SK-N-SH (cell line): Measurements from ENCODE around the gene DOCK3. TPM values are rescaled to one million over a fixed set of nuclear protein-coding genes. Genes with fewer than 3 reads are reported as not detected.

ENCODE experiments used
- CTCF ChIA-PET: fragments of 300-600, 350-600 bp; formaldehyde crosslinking; extraction: SDS; loops from one replicate; lab custom pipeline; 2021; lab: Yijun Ruan, JAX
- POLR2A ChIA-PET: fragments of 350-600 bp; sonication (Branson Sonifier 250); formaldehyde crosslinking; extraction: SDS; loops from one replicate; lab custom pipeline; 2020; ENCODE audit warnings: antibody characterized with exemption, inconsistent platforms; lab: Yijun Ruan, JAX
- DNase-seq: peaks from one replicate; pipeline ENCODE4 v3.0.0; 2012
- H2AFZ ChIP-seq: fragments of 200-600 bp; sonication (generic); 2 replicates; pipeline ENCODE4 v1.8.1; 2016; ENCODE audit warnings: antibody characterized with exemption, mild to moderate bottlenecking, low read depth
- H3F3A ChIP-seq: fragments of 200-600 bp; sonication (generic); replicated peaks from 2 replicates; pipeline ENCODE3; 2016; ENCODE audit warnings: antibody characterized with exemption, mild to moderate bottlenecking; ENCODE audit not compliant: insufficient read depth
- H3K27ac ChIP-seq, 2 experiments: fragments of 200-500 bp in 1 of 2; fragments of 200-600 bp in 1 of 2; sonication (Bioruptor generic) in 1 of 2; sonication (generic), shearing (Covaris generic) in 1 of 2; 2 replicates each; pipeline versions ENCODE4 v1.5.1 to v1.6.1; 2014 to 2016; ENCODE audit warnings: low read depth in 2 of 2, inconsistent platforms in 1 of 2, low read length in 1 of 2, mild to moderate bottlenecking in 1 of 2, mixed read lengths in 1 of 2
- H3K27me3 ChIP-seq: fragments of 200-600 bp; sonication (generic), shearing (Covaris generic); 2 replicates; pipeline ENCODE4 v1.6.1; 2016; ENCODE audit warnings: mixed run types; ENCODE audit not compliant: insufficient read depth
- H3K36me3 ChIP-seq, 2 experiments: fragments of 200-500 bp in 1 of 2; fragments of 200-600 bp in 1 of 2; sonication (Bioruptor generic) in 1 of 2; sonication (generic) in 1 of 2; replicated peaks in 1 of 2; 2 replicates each; pipeline versions ENCODE3 to v1.5.1; 2014 to 2016; ENCODE audit warnings: low read length in 1 of 2, mild to moderate bottlenecking in 1 of 2; ENCODE audit not compliant: insufficient read depth in 2 of 2, control insufficient read depth in 1 of 2
- H3K4me1 ChIP-seq, 2 experiments: fragments of 200-500 bp in 1 of 2; fragments of 200-600 bp in 1 of 2; sonication (Bioruptor generic) in 1 of 2; sonication (generic), shearing (Covaris generic) in 1 of 2; 2 replicates each; pipeline versions ENCODE4 v1.5.1 to v1.6.1; 2014 to 2016; ENCODE audit warnings: low read depth in 1 of 2, low read length in 1 of 2, mixed run types in 1 of 2; ENCODE audit not compliant: insufficient read depth in 2 of 2, control insufficient read depth in 1 of 2
- H3K4me2 ChIP-seq: fragments of 200-600 bp; sonication (generic), shearing (Covaris generic); 2 replicates; pipeline ENCODE4 v1.6.1; 2017; ENCODE audit warnings: mixed run types
- H3K4me3 ChIP-seq, 2 experiments: fragments of 200-500 bp in 1 of 2; fragments of 200-600 bp in 1 of 2; sonication (Bioruptor generic) in 1 of 2; sonication (generic), shearing (Covaris generic) in 1 of 2; 2 replicates each; pipeline versions ENCODE4 v1.5.1 to v1.8.1; 2014 to 2016; ENCODE audit warnings: low read depth in 2 of 2, inconsistent platforms in 1 of 2, low read length in 1 of 2, mild to moderate bottlenecking in 1 of 2, mixed read lengths in 1 of 2, moderate library complexity in 1 of 2
- H3K79me2 ChIP-seq: fragments of 200-600 bp; sonication (generic); 2 replicates; pipeline ENCODE4 v1.8.1; 2017; ENCODE audit warnings: mild to moderate bottlenecking; ENCODE audit not compliant: insufficient read depth
- H3K9ac ChIP-seq: fragments of 200-600 bp; sonication (generic); 2 replicates; pipeline ENCODE4 v1.6.1; 2017; ENCODE audit warnings: mixed run types
- H3K9me2 ChIP-seq: fragments of 200-600 bp; sonication (generic); 2 replicates; pipeline ENCODE4 v1.6.1; 2017; ENCODE audit warnings: mixed run types
- H3K9me3 ChIP-seq: fragments of 200-600 bp; sonication (generic); 2 replicates; pipeline ENCODE4 v1.6.1; 2017; ENCODE audit warnings: mixed run types, mild to moderate bottlenecking, moderate library complexity
- H4K20me1 ChIP-seq: fragments of 200-600 bp; sonication (generic); 2 replicates; pipeline ENCODE4 v1.6.1; 2017; ENCODE audit warnings: mild to moderate bottlenecking, mixed run types; ENCODE audit not compliant: insufficient read depth
- CHD2 ChIP-seq: fragments of 150-350 bp; IDR thresholded peaks from 2 replicates; pipeline ENCODE4 v1.6.1; 2018; ENCODE audit warnings: low read length; ENCODE audit not compliant: partially characterized antibody
- EZH2phosphoT487 ChIP-seq: fragments of 200-600 bp; sonication (generic); IDR thresholded peaks from 2 replicates; pipeline ENCODE4 v1.6.1; 2017; ENCODE audit warnings: low read depth, mixed run types, mild to moderate bottlenecking, antibody characterized with exemption, moderate library complexity, borderline replicate concordance
- FOXJ3 ChIP-seq: sonication (generic); formaldehyde crosslinking; IDR thresholded peaks from 2 replicates; pipeline ENCODE4 v1.5.1; 2020; ENCODE audit warnings: mild to moderate bottlenecking, missing genetic modification reagents
- FOXM1 ChIP-seq: IDR thresholded peaks from 2 replicates; pipeline ENCODE4 v1.4.0; 2012; ENCODE audit warnings: low read depth, mild to moderate bottlenecking
- GABPA ChIP-seq: IDR thresholded peaks from 2 replicates; pipeline ENCODE4 v1.4.0; 2012; ENCODE audit warnings: low read depth, mild to moderate bottlenecking
- GATA2 ChIP-seq: sonication (generic); formaldehyde crosslinking; IDR thresholded peaks from 2 replicates; pipeline ENCODE4 v1.5.0; 2020; ENCODE audit warnings: mild to moderate bottlenecking, missing genetic modification reagents
- JUND ChIP-seq: IDR thresholded peaks from 2 replicates; pipeline ENCODE4 v1.4.0; 2012
- MEF2A ChIP-seq: IDR thresholded peaks from 2 replicates; pipeline ENCODE4 v1.4.0; 2012; ENCODE audit warnings: low read depth, borderline replicate concordance
- MXI1 ChIP-seq: IDR thresholded peaks from 2 replicates; pipeline ENCODE4 v1.6.1; 2012; ENCODE audit warnings: mild to moderate bottlenecking, low read depth, low read length, improper control_type of control experiment
- NRF1 ChIP-seq: IDR thresholded peaks from 2 replicates; pipeline ENCODE4 v1.6.1; 2012; ENCODE audit warnings: low read depth, mild to moderate bottlenecking, low read length
- RAD21 ChIP-seq: IDR thresholded peaks from 2 replicates; pipeline ENCODE4 v1.6.1; 2012; ENCODE audit warnings: mild to moderate bottlenecking, low read length
- SIN3A ChIP-seq: IDR thresholded peaks from 2 replicates; pipeline ENCODE4 v1.6.1; 2012; ENCODE audit warnings: low read depth, mild to moderate bottlenecking, low read length, moderate library complexity, borderline replicate concordance
- TAF1 ChIP-seq: IDR thresholded peaks from 2 replicates; pipeline ENCODE4 v1.6.1; 2012; ENCODE audit warnings: low read depth, mild to moderate bottlenecking, low read length, moderate library complexity, borderline replicate concordance
- TCF12 ChIP-seq: IDR thresholded peaks from 2 replicates; pipeline ENCODE4 v1.4.0; 2012
- TEAD4 ChIP-seq: IDR thresholded peaks from 2 replicates; pipeline ENCODE4 v1.4.0; 2012; ENCODE audit warnings: mild to moderate bottlenecking, borderline replicate concordance; ENCODE audit not compliant: insufficient read depth
- YY1 ChIP-seq: IDR thresholded peaks from 2 replicates; pipeline ENCODE4 v1.4.0; 2012; ENCODE audit warnings: low read depth, mild to moderate bottlenecking
- WGBS: methylation state at CpG from one replicate; pipeline ENCODE4 v1.1.6; 2017; ENCODE audit warnings: low lambda C conversion rate; 5-methylcytosine and 5-hydroxymethylcytosine counted together
- polyA plus RNA-seq, 3 experiments: library from polyadenylated mRNA; depleted of rRNA; stranded (reverse); fragments of >200 nt; gene quantifications; 2 replicates each; pipeline ENCODE4 v1.2.3, GENCODE V29; 2012
- TF ChIP-seq, protein P1 (sequence below): fragments of 200-600 bp; sonication (generic); IDR thresholded peaks from 2 replicates; pipeline ENCODE4 v1.6.1; 2017; ENCODE audit warnings: antibody characterized with exemption, mild to moderate bottlenecking, moderate library complexity
- TF ChIP-seq, protein P2 (sequence below): fragments of 150-350 bp; IDR thresholded peaks from 2 replicates; pipeline ENCODE4 v1.6.1; 2017; ENCODE audit warnings: antibody characterized with exemption, low read length, low read depth, borderline replicate concordance
- TF ChIP-seq, protein P3 (sequence below): fragments of 150-350 bp; IDR thresholded peaks from 2 replicates; pipeline ENCODE4 v1.6.1; 2016; ENCODE audit warnings: mild to moderate bottlenecking, low read depth, low read length
- TF ChIP-seq, protein P4 (sequence below): IDR thresholded peaks from 2 replicates; pipeline ENCODE4 v1.4.0; 2012; ENCODE audit warnings: low read depth, borderline replicate concordance
- TF ChIP-seq, protein P5 (sequence below): IDR thresholded peaks from 2 replicates; pipeline ENCODE4 v1.4.0; 2012; ENCODE audit warnings: low read depth
- TF ChIP-seq, protein P6 (sequence below): IDR thresholded peaks from 2 replicates; pipeline ENCODE4 v1.4.0; 2012; ENCODE audit warnings: low read depth, borderline replicate concordance

DOCK3 gene
- polyA plus RNA-seq, 1 of the 3 experiments (the other 2 are of a cell fraction), result 0.05 TPM

DNA sequence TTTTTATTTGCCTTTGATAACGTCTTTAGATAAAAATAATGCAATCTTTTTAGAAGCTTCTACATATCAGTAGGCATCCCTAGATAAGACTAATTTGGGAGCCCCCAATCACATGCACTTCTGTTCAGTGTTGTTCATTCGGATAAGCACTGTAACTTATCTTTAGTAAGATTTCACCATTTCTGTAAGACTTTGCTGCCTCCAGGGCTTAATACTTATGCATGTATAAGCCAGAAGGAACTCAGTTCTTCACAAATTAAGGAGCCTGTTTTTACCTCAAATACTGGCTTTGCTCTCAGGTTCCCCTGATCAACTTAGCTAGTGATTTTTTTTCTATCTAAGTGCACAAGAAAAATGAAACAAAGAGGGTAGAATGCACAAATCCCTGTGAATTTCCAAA lies 20.3 kb downstream of the DOCK3 start:
- H3K79me2 ChIP-seq, result no peaks in the 10 kb centered on the region
- H3K4me1 ChIP-seq, result no peaks in the 10 kb centered on the region
- H4K20me1 ChIP-seq, result no peaks in the 10 kb centered on the region
- 4% methylated on average over 2 of the region's 2 CpGs for WGBS
- no peak overlapping the region for H3K9ac ChIP-seq
- TF ChIP-seq, protein P1, sequence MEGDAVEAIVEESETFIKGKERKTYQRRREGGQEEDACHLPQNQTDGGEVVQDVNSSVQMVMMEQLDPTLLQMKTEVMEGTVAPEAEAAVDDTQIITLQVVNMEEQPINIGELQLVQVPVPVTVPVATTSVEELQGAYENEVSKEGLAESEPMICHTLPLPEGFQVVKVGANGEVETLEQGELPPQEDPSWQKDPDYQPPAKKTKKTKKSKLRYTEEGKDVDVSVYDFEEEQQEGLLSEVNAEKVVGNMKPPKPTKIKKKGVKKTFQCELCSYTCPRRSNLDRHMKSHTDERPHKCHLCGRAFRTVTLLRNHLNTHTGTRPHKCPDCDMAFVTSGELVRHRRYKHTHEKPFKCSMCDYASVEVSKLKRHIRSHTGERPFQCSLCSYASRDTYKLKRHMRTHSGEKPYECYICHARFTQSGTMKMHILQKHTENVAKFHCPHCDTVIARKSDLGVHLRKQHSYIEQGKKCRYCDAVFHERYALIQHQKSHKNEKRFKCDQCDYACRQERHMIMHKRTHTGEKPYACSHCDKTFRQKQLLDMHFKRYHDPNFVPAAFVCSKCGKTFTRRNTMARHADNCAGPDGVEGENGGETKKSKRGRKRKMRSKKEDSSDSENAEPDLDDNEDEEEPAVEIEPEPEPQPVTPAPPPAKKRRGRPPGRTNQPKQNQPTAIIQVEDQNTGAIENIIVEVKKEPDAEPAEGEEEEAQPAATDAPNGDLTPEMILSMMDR, result no peak
- TF ChIP-seq TEAD4, result no peak
- TF ChIP-seq, protein P2, sequence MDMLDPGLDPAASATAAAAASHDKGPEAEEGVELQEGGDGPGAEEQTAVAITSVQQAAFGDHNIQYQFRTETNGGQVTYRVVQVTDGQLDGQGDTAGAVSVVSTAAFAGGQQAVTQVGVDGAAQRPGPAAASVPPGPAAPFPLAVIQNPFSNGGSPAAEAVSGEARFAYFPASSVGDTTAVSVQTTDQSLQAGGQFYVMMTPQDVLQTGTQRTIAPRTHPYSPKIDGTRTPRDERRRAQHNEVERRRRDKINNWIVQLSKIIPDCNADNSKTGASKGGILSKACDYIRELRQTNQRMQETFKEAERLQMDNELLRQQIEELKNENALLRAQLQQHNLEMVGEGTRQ, result no peak
- TF ChIP-seq TAF1, result no peak
- TF ChIP-seq YY1, result no peak
- no peak for TF ChIP-seq GABPA
- TF ChIP-seq EZH2phosphoT487, result no peak
- no peak for TF ChIP-seq NRF1
- TF ChIP-seq TCF12, result no peak
- TF ChIP-seq CHD2, result no peak
- no peak for TF ChIP-seq FOXM1
- TF ChIP-seq GATA2 (CRISPR knock-in tag), result no peak
- TF ChIP-seq MEF2A, result no peak
- no peak for TF ChIP-seq MXI1
- ChIA-PET POLR2A (no interaction called here), CTCF (interaction anchor here (1.4 to 1.5 kb wide), 2 partner anchors 20 to 79 kb away, joined by 5 read pairs; partner anchors contain the start of gene DOCK3)
- H2AFZ ChIP-seq, result no peak overlapping the region
- H3F3A ChIP-seq, result no peaks in the 10 kb centered on the region
- no peaks in the 10 kb centered on the region; the same call in 1 of the 2 replicates for H3K9me3 ChIP-seq
- H3K4me3 ChIP-seq, result no peak overlapping the region
- H3K4me2 ChIP-seq, result no peak overlapping the region
- no peaks in the 10 kb centered on the region; the same call in 1 of the 2 replicates for H3K27me3 ChIP-seq
- no peaks in the 10 kb centered on the region for H3K36me3 ChIP-seq
- no peak for DNase-seq
- no peaks in the 10 kb centered on the region for H3K9me2 ChIP-seq
- no peak overlapping the region for H3K27ac ChIP-seq

DNA sequence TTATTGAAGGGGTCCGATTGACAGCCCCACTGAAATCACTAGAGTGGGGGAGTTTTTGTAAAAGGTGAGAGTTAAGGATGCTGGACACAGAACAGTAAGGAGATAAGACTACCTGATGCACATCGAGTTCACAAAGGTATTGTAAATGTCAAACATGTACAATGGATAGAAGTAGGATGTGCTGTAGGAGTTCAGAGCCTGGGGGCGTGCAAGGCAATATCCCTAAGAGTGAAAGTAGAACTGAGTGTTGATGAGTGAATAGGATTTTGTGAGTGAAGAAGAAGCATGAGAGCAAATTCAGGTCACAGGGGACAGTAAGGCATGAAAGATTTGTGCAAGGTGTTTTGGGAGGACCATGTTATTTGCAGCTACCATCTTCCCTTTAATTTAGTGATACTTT lies 21.5 kb downstream of the DOCK3 start:
- H3K27me3 ChIP-seq, result no peaks in the 10 kb centered on the region; the same call in 1 of the 2 replicates
- H3K9ac ChIP-seq, result no peak overlapping the region
- no peaks in the 10 kb centered on the region for H3K36me3 ChIP-seq
- CTCF ChIA-PET, result no interaction called here
- WGBS, result 11% methylated on average over 3 of the region's 3 CpGs
- H4K20me1 ChIP-seq, result no peaks in the 10 kb centered on the region
- no peak overlapping the region for H3K27ac ChIP-seq
- POLR2A ChIA-PET, result no interaction called here
- no peak overlapping the region for H3K4me3 ChIP-seq
- no peak overlapping the region for H3K4me2 ChIP-seq
- no peaks in the 10 kb centered on the region for H3F3A ChIP-seq
- no peaks in the 10 kb centered on the region for H3K79me2 ChIP-seq
- no peak overlapping the region for H2AFZ ChIP-seq
- no peaks in the 10 kb centered on the region for H3K9me2 ChIP-seq
- no peak for DNase-seq
- H3K9me3 ChIP-seq, result no peaks in the 10 kb centered on the region; the same call in 1 of the 2 replicates
- H3K4me1 ChIP-seq, result no peaks in the 10 kb centered on the region
- TF ChIP-seq, protein P3, sequence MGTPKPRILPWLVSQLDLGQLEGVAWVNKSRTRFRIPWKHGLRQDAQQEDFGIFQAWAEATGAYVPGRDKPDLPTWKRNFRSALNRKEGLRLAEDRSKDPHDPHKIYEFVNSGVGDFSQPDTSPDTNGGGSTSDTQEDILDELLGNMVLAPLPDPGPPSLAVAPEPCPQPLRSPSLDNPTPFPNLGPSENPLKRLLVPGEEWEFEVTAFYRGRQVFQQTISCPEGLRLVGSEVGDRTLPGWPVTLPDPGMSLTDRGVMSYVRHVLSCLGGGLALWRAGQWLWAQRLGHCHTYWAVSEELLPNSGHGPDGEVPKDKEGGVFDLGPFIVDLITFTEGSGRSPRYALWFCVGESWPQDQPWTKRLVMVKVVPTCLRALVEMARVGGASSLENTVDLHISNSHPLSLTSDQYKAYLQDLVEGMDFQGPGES, result no peak
- TF ChIP-seq, protein P4, sequence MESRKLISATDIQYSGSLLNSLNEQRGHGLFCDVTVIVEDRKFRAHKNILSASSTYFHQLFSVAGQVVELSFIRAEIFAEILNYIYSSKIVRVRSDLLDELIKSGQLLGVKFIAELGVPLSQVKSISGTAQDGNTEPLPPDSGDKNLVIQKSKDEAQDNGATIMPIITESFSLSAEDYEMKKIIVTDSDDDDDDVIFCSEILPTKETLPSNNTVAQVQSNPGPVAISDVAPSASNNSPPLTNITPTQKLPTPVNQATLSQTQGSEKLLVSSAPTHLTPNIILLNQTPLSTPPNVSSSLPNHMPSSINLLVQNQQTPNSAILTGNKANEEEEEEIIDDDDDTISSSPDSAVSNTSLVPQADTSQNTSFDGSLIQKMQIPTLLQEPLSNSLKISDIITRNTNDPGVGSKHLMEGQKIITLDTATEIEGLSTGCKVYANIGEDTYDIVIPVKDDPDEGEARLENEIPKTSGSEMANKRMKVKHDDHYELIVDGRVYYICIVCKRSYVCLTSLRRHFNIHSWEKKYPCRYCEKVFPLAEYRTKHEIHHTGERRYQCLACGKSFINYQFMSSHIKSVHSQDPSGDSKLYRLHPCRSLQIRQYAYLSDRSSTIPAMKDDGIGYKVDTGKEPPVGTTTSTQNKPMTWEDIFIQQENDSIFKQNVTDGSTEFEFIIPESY, result no peak
- no peak for TF ChIP-seq TCF12
- TF ChIP-seq SIN3A, result no peak
- TF ChIP-seq, protein P5, sequence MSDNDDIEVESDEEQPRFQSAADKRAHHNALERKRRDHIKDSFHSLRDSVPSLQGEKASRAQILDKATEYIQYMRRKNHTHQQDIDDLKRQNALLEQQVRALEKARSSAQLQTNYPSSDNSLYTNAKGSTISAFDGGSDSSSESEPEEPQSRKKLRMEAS, result no peak
- TF ChIP-seq MXI1, result no peak
- TF ChIP-seq FOXJ3 (CRISPR knock-in tag), result no peak
- TF ChIP-seq, protein P6, sequence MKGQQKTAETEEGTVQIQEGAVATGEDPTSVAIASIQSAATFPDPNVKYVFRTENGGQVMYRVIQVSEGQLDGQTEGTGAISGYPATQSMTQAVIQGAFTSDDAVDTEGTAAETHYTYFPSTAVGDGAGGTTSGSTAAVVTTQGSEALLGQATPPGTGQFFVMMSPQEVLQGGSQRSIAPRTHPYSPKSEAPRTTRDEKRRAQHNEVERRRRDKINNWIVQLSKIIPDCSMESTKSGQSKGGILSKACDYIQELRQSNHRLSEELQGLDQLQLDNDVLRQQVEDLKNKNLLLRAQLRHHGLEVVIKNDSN, result no peak
- no peak for TF ChIP-seq TAF1
- TF ChIP-seq JUND, result no peak
- TF ChIP-seq TEAD4, result no peak
- no peak for TF ChIP-seq RAD21
